ENCODE measurements around the gene CPT1A. TPM values are rescaled to one million over a fixed set of nuclear protein-coding genes. Genes with fewer than 3 reads are reported as not detected.

CPT1A gene
- total and polyA plus RNA-seq, 10 of the 15 experiments (the other 5 are each of a cell fraction or from before 2014, with no cell fraction given), result 1.1 to 17.5 (median 6.0) TPM

DNA sequence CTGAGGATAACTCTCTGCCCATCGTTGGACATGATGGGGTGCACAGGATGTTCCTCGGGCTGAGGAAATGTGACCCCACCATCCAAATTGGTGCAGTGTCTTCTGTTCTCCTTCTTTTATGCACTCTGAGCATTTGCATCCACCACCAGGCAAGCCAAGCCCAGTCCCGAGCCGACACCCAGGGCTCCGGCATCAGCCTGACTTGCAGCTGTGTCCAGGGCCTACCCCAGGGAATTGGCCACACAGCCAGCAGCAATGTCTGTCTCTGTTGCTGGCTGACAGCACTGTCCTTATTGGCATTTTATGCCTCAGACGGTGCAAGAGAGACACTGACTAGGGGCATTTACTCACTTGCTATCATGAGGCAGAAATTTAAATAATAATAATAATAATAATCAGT lies 25.4 kb upstream of the CPT1A start:
- no peak overlapping the region for H3K9ac ChIP-seq (ENCODE audit: control insufficient read depth, insufficient read depth, low read length)
- no peak overlapping the region for H2AFZ ChIP-seq (ENCODE audit: control insufficient read depth, low read depth, low read length)
- no peaks in the 10 kb centered on the region for H3K36me3 ChIP-seq (ENCODE audit: control insufficient read depth in 2 of 2, insufficient read depth in 2 of 2, low read length in 1 of 2)
- no TSS peak for BruUV-seq (replicated peaks)
- intact Hi-C loops (cut with micrococcal nuclease; ENCODE audit: unreplicated experiment), result no loop called here
- H3K27me3 ChIP-seq (replicated peaks in 1 of 2; ENCODE audit: control insufficient read depth in 2 of 2, insufficient read depth in 2 of 2, low read length in 1 of 2), result no peaks in the 10 kb centered on the region
- ATAC-seq, result no peak
- CTCF ChIA-PET, result no interaction called here
- SMC1A ChIA-PET (ENCODE audit: uncharacterized antibody, unreplicated experiment), result no interaction called here
- no peak overlapping the region for H3K4me3 ChIP-seq
- no peak overlapping the region for H3K27ac ChIP-seq (ENCODE audit: control insufficient read depth, insufficient read depth)
- H3K79me2 ChIP-seq (ENCODE audit: control insufficient read depth, insufficient read depth, low read length), result no peaks in the 10 kb centered on the region
- 76% methylated on average over 6 of the region's 6 CpGs for WGBS (ENCODE audit: insufficient coverage, insufficient replicate concordance, low lambda C conversion rate, missing lambda C conversion rate)
- H3K9me3 ChIP-seq (replicated peaks; ENCODE audit: control insufficient read depth, insufficient read depth, low read length), result no peaks in the 10 kb centered on the region; the same call in 2 of the 3 replicates
- RAD21 ChIA-PET (ENCODE audit: unreplicated experiment), result no interaction called here
- POLR2A ChIA-PET, result interaction anchor here (0.6 kb wide), 1 partner anchor 12 kb away, joined by 5 read pairs; no protein-coding TSS in a partner anchor
- no peak overlapping the region for H3K4me2 ChIP-seq (ENCODE audit: control insufficient read depth, insufficient read depth)
- in situ Hi-C loops (cut with MboI), result no loop called here
- no peaks in the 10 kb centered on the region for H4K20me1 ChIP-seq (ENCODE audit: control insufficient read depth, insufficient read depth)
- no peak for DNase-seq (ENCODE audit: low read depth, low spot score)
- no peaks in the 10 kb centered on the region; the same call in 1 of the 2 replicates for H3K4me1 ChIP-seq (ENCODE audit: control insufficient read depth, insufficient read depth, low read length)
- TF ChIP-seq CUX1 (IDR thresholded peaks at IDR 0.05; ENCODE audit: insufficient replicate concordance, low read depth, low read length) (no peak), POLR2AphosphoS2 (IDR thresholded peaks at IDR 0.05; ENCODE audit: low read depth, low read length) (no peak), ASH2L (IDR thresholded peaks at IDR 0.05; ENCODE audit: borderline replicate concordance, low read depth) (no peak), IRF3 (IDR thresholded peaks at IDR 0.05) (no peak), BHLHE40 (IDR thresholded peaks at IDR 0.05; ENCODE audit: borderline replicate concordance in 1 of 2, low read depth in 2 of 2, low read length in 1 of 2) (no peak)
- TF ChIP-seq, protein P1, sequence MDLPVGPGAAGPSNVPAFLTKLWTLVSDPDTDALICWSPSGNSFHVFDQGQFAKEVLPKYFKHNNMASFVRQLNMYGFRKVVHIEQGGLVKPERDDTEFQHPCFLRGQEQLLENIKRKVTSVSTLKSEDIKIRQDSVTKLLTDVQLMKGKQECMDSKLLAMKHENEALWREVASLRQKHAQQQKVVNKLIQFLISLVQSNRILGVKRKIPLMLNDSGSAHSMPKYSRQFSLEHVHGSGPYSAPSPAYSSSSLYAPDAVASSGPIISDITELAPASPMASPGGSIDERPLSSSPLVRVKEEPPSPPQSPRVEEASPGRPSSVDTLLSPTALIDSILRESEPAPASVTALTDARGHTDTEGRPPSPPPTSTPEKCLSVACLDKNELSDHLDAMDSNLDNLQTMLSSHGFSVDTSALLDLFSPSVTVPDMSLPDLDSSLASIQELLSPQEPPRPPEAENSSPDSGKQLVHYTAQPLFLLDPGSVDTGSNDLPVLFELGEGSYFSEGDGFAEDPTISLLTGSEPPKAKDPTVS (IDR thresholded peaks at IDR 0.05; ENCODE audit: low read depth, low read length), result no peak
- TF ChIP-seq, protein P2, sequence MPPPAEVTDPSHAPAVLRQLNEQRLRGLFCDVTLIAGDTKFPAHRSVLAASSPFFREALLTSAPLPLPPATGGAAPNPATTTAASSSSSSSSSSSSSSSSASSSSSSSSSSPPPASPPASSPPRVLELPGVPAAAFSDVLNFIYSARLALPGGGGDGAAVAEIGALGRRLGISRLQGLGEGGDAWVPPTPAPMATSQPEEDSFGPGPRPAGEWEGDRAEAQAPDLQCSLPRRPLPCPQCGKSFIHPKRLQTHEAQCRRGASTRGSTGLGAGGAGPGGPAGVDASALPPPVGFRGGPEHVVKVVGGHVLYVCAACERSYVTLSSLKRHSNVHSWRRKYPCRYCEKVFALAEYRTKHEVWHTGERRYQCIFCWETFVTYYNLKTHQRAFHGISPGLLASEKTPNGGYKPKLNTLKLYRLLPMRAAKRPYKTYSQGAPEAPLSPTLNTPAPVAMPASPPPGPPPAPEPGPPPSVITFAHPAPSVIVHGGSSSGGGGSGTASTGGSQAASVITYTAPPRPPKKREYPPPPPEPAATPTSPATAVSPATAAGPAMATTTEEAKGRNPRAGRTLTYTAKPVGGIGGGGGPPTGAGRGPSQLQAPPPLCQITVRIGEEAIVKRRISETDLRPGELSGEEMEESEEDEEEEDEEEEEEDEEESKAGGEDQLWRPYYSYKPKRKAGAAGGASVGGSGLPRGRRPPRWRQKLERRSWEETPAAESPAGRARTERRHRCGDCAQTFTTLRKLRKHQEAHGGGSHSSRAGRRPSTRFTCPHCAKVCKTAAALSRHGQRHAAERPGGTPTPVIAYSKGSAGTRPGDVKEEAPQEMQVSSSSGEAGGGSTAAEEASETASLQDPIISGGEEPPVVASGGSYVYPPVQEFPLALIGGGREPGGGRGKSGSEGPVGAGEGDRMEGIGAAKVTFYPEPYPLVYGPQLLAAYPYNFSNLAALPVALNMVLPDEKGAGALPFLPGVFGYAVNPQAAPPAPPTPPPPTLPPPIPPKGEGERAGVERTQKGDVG (CRISPR knock-in tag; IDR thresholded peaks at IDR 0.05), result no peak
- no peak for FAIRE-seq
